Liver (tissue), 9 donors: ENCODE results near the gene CCDC102B. TPM values are rescaled to one million over a fixed set of nuclear protein-coding genes. Genes with fewer than 3 reads are reported as not detected.

Experiments used
- DNase-seq: peaks from one replicate; pipeline ENCODE4 v3.0.0-alpha.2; 2017; ENCODE audit warnings: low spot score
- H3K27ac ChIP-seq, 2 donors: one replicate each; pipeline ENCODE4 v1.7.0; 2013; ENCODE audit warnings: inconsistent platforms in 2 of 2, low read length in 2 of 2, control low read depth in 1 of 2, low read depth in 1 of 2, mild to moderate bottlenecking in 1 of 2
- H3K27me3 ChIP-seq, 4 donors: one replicate each; pipeline versions ENCODE4 v1.6.1 to v1.7.0; 2013; ENCODE audit warnings: low read length in 3 of 4, inconsistent platforms in 1 of 4, mild to moderate bottlenecking in 1 of 4, moderate library complexity in 1 of 4; ENCODE audit not compliant: control insufficient read depth in 4 of 4, insufficient read depth in 4 of 4
- H3K36me3 ChIP-seq, 4 donors: one replicate each; pipeline versions ENCODE4 v1.6.1 to v1.7.0; 2013; ENCODE audit warnings: low read length in 3 of 4, mild to moderate bottlenecking in 3 of 4, low read depth in 1 of 4, moderate library complexity in 1 of 4; ENCODE audit not compliant: control insufficient read depth in 4 of 4, insufficient read depth in 3 of 4
- H3K4me1 ChIP-seq, 4 donors: one replicate each; pipeline versions ENCODE4 v1.6.1 to v1.7.0; 2013; ENCODE audit warnings: low read length in 3 of 4, mild to moderate bottlenecking in 3 of 4, moderate library complexity in 1 of 4; ENCODE audit not compliant: control insufficient read depth in 4 of 4, insufficient read depth in 4 of 4
- H3K4me3 ChIP-seq, 3 donors: one replicate each; pipeline versions ENCODE4 v1.6.1 to v1.7.0; 2013; ENCODE audit warnings: low read length in 3 of 3, control low read depth in 1 of 3, low read depth in 1 of 3, mild to moderate bottlenecking in 1 of 3
- H3K9ac ChIP-seq, 2 donors: one replicate each; pipeline ENCODE4 v1.7.0; 2013; ENCODE audit warnings: low read length in 2 of 2, mild to moderate bottlenecking in 2 of 2, moderate library complexity in 2 of 2, control low read depth in 1 of 2, low read depth in 1 of 2
- H3K9me3 ChIP-seq, 4 donors: one replicate each; pipeline versions ENCODE4 v1.6.1 to v1.7.0; 2013; ENCODE audit warnings: low read length in 3 of 4; ENCODE audit not compliant: control insufficient read depth in 4 of 4
- EGR1 ChIP-seq, 2 donors: IDR thresholded peaks; 2 replicates each; pipeline ENCODE4 v1.6.1; 2016 to 2018; ENCODE audit warnings: antibody characterized with exemption in 2 of 2, low read depth in 2 of 2
- FOXA1 ChIP-seq: IDR thresholded peaks from 2 replicates; pipeline ENCODE4 v1.6.1; 2016; ENCODE audit warnings: antibody characterized with exemption
- FOXA2 ChIP-seq: IDR thresholded peaks from 2 replicates; pipeline ENCODE4 v1.6.1; 2016; ENCODE audit warnings: antibody characterized with exemption
- HNF4A ChIP-seq, 2 donors: conservative IDR thresholded peaks; 2 replicates each; pipeline ENCODE4 v1.6.1; 2016; ENCODE audit warnings: antibody characterized with exemption in 2 of 2, mild to moderate bottlenecking in 2 of 2
- HNF4G ChIP-seq: IDR thresholded peaks from 2 replicates; pipeline ENCODE4 v1.6.1; 2016; ENCODE audit warnings: antibody characterized with exemption
- JUND ChIP-seq, 2 donors: IDR thresholded peaks; 2 replicates each; pipeline ENCODE4 v1.6.1; 2016; ENCODE audit warnings: antibody characterized with exemption in 2 of 2
- NR2F2 ChIP-seq: IDR thresholded peaks from 2 replicates; pipeline ENCODE4 v1.6.1; 2016; ENCODE audit warnings: antibody characterized with exemption
- RAD21 ChIP-seq, 2 donors: IDR thresholded peaks; 2 replicates each; pipeline ENCODE4 v1.6.1; 2016; ENCODE audit warnings: antibody characterized with exemption in 2 of 2, mild to moderate bottlenecking in 2 of 2
- RXRA ChIP-seq, 2 donors: IDR thresholded peaks; 2 replicates each; pipeline ENCODE4 v1.6.1; 2017 to 2018; ENCODE audit warnings: antibody characterized with exemption in 2 of 2, mild to moderate bottlenecking in 1 of 2
- SP1 ChIP-seq: IDR thresholded peaks from 2 replicates; pipeline ENCODE4 v1.6.1; 2018; ENCODE audit warnings: antibody characterized with exemption, mild to moderate bottlenecking
- TAF1 ChIP-seq: conservative IDR thresholded peaks from 2 replicates; pipeline ENCODE4 v1.6.1; 2016; ENCODE audit warnings: antibody characterized with exemption, mild to moderate bottlenecking
- YY1 ChIP-seq: IDR thresholded peaks from 2 replicates; pipeline ENCODE4 v1.6.1; 2016; ENCODE audit warnings: antibody characterized with exemption, mild to moderate bottlenecking
- ZBTB33 ChIP-seq: IDR thresholded peaks from 2 replicates; pipeline ENCODE4 v1.6.1; 2016; ENCODE audit warnings: antibody characterized with exemption
- WGBS: extraction: QIAGEN DNeasy Blood & Tissue Kit; methylation state at CpG from one replicate; pipeline ENCODE4 v1.1.7; 2013; 5-methylcytosine and 5-hydroxymethylcytosine counted together
- polyA plus RNA-seq, 2 donors: library from polyadenylated mRNA; stranded (reverse) in 1 of 2; unstranded in 1 of 2; fragments of 200-250 nt in 1 of 2; fragments of >200 nt in 1 of 2; fragmentation: Nextera tagmentation in 1 of 2; extraction: Ambion mirVana in 1 of 2; gene quantifications; one replicate each; pipeline versions ENCODE4 v1.2.1 to v1.2.3, GENCODE V29; 2013 to 2015
- total RNA-seq, 2 donors: library from RNA; depleted of rRNA; stranded (reverse); fragments of >200 nt; gene quantifications; one replicate each; pipeline ENCODE4 v1.2.3, GENCODE V29; 2014
- TF ChIP-seq, protein P1 (sequence below): IDR thresholded peaks from 2 replicates; pipeline ENCODE4 v1.6.1; 2016; ENCODE audit warnings: antibody characterized with exemption
- TF ChIP-seq, protein P2 (sequence below): IDR thresholded peaks from 2 replicates; pipeline ENCODE4 v1.6.1; 2016; ENCODE audit warnings: antibody characterized with exemption, mild to moderate bottlenecking
- TF ChIP-seq, protein P3 (sequence below): IDR thresholded peaks from 2 replicates; pipeline ENCODE4 v1.6.1; 2016; ENCODE audit warnings: antibody characterized with exemption
- TF ChIP-seq, protein P4 (sequence below): fragments of 150-350 bp; IDR thresholded peaks from 2 replicates; pipeline ENCODE4 v1.5.1; 2017; ENCODE audit warnings: improper control_type of control experiment, low read depth, low read length; ENCODE audit not compliant: missing input control
- donor health status: healthy.
- donor health status: healthy.
- donor health status: healthy.
- donor health status: healthy.
- donor health status: healthy.

The CCDC102B gene
- total and polyA plus RNA-seq, 4 donors = 0.54 to 4.5 (median 1.4) TPM

DNA sequence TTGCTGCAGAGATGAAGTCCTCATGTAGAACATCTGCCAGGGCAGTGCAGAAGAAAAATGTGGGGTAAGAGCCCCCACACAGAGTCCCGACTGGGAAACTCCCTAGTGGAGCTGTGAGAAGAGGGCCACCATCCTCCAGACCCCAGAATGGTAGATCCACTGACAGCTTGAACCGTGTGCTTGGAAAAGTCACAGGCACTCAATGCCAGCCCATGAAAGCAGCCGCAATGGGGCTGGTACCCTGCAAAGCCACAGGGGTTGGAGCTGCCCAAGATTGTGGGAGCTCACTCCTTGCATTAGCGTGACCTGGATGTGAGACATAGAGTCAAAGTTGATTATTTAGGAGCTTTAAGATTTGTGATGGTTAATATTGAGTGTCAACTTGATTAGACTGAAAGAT lies 197.8 kb downstream of the CCDC102B start:
- WGBS = 74% methylated on average over 4 of the region's 4 CpGs
- TF ChIP-seq, protein P1, sequence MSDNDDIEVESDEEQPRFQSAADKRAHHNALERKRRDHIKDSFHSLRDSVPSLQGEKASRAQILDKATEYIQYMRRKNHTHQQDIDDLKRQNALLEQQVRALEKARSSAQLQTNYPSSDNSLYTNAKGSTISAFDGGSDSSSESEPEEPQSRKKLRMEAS = no peak
- TF ChIP-seq JUND (IDR thresholded peaks at IDR 0.05) = no peak
- TF ChIP-seq HNF4A (conservative IDR thresholded peaks at IDR 0.05) = no peak
- no peak for TF ChIP-seq TAF1
- no peak for TF ChIP-seq FOXA1
- TF ChIP-seq SP1 = no peak
- TF ChIP-seq, protein P2, sequence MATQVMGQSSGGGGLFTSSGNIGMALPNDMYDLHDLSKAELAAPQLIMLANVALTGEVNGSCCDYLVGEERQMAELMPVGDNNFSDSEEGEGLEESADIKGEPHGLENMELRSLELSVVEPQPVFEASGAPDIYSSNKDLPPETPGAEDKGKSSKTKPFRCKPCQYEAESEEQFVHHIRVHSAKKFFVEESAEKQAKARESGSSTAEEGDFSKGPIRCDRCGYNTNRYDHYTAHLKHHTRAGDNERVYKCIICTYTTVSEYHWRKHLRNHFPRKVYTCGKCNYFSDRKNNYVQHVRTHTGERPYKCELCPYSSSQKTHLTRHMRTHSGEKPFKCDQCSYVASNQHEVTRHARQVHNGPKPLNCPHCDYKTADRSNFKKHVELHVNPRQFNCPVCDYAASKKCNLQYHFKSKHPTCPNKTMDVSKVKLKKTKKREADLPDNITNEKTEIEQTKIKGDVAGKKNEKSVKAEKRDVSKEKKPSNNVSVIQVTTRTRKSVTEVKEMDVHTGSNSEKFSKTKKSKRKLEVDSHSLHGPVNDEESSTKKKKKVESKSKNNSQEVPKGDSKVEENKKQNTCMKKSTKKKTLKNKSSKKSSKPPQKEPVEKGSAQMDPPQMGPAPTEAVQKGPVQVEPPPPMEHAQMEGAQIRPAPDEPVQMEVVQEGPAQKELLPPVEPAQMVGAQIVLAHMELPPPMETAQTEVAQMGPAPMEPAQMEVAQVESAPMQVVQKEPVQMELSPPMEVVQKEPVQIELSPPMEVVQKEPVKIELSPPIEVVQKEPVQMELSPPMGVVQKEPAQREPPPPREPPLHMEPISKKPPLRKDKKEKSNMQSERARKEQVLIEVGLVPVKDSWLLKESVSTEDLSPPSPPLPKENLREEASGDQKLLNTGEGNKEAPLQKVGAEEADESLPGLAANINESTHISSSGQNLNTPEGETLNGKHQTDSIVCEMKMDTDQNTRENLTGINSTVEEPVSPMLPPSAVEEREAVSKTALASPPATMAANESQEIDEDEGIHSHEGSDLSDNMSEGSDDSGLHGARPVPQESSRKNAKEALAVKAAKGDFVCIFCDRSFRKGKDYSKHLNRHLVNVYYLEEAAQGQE = no peak
- TF ChIP-seq, protein P3, sequence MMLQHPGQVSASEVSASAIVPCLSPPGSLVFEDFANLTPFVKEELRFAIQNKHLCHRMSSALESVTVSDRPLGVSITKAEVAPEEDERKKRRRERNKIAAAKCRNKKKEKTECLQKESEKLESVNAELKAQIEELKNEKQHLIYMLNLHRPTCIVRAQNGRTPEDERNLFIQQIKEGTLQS = no peak
- TF ChIP-seq ZBTB33 = no peak
- TF ChIP-seq NR2F2 = no peak
- TF ChIP-seq, protein P4, sequence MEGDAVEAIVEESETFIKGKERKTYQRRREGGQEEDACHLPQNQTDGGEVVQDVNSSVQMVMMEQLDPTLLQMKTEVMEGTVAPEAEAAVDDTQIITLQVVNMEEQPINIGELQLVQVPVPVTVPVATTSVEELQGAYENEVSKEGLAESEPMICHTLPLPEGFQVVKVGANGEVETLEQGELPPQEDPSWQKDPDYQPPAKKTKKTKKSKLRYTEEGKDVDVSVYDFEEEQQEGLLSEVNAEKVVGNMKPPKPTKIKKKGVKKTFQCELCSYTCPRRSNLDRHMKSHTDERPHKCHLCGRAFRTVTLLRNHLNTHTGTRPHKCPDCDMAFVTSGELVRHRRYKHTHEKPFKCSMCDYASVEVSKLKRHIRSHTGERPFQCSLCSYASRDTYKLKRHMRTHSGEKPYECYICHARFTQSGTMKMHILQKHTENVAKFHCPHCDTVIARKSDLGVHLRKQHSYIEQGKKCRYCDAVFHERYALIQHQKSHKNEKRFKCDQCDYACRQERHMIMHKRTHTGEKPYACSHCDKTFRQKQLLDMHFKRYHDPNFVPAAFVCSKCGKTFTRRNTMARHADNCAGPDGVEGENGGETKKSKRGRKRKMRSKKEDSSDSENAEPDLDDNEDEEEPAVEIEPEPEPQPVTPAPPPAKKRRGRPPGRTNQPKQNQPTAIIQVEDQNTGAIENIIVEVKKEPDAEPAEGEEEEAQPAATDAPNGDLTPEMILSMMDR = no peak
- no peak for TF ChIP-seq FOXA2
- TF ChIP-seq YY1 = no peak
- no peak for TF ChIP-seq RAD21 (IDR thresholded peaks at IDR 0.05)
- no peak for TF ChIP-seq HNF4G
- no peaks in the 10 kb centered on the region for H3K36me3 ChIP-seq

DNA sequence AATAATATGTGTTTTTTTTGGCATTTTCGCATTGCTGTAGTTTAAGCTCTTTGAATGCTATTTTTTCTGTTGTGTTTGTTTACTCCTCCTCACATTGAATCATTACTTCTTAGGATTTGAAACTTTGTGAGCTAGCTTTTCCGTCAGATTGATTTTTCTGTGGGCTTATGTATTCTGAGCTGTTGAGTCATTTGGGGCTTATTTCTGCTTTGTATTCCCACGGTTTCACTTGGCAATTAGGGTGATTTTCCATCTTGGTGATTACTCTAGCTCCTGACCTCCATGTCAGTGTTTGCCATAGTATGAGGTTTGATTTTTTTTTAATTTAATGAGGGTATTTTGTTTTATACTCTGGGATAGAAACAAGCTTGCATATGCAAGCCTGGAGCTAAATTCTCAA lies 200.0 kb downstream of the CCDC102B start:
- WGBS = 46% methylated on average over 3 of the region's 3 CpGs
- no peak overlapping the region for H3K4me3 ChIP-seq
- no peaks in the 10 kb centered on the region for H3K36me3 ChIP-seq
- TF ChIP-seq, protein P4 = no peak
- peak in 1 of 2 donors; percentile 23 for TF ChIP-seq EGR1 (IDR thresholded peaks at IDR 0.05; ENCODE audit: low read depth in 2 of 2)
- no peak for TF ChIP-seq NR2F2
- peak in 1 of 2 donors; percentile 46 for TF ChIP-seq HNF4A (conservative IDR thresholded peaks at IDR 0.05)
- peak in 1 of 2 donors; percentile 24 for TF ChIP-seq JUND (IDR thresholded peaks at IDR 0.05)
- TF ChIP-seq RXRA (IDR thresholded peaks at IDR 0.05) = peak in 1 of 2 donors; percentile 5
- H3K27me3 ChIP-seq = no peaks in the 10 kb centered on the region
- no peaks in the 10 kb centered on the region for H3K4me1 ChIP-seq
- no peak overlapping the region for H3K27ac ChIP-seq
- H3K9me3 ChIP-seq = no peaks in the 10 kb centered on the region
- H3K9ac ChIP-seq = no peak overlapping the region
- no peak for DNase-seq

More for the DNA sequence above, 197.8 kb downstream of the CCDC102B start:
- Histone ChIP-seq H3K27me3 (no peaks in the 10 kb centered on the region), H3K4me1 (no peaks in the 10 kb centered on the region), H3K9ac (no peak overlapping the region), H3K4me3 (no peak overlapping the region), H3K9me3 (no peaks in the 10 kb centered on the region), H3K27ac (no peak overlapping the region)
- DNase-seq = no peak
